ENCODE data around the gene MVB12B.
A peak's percentile ranks its signal among the peaks of the same experiment; 100 is the strongest.

The MVB12B gene

GRCh38 chr9:126411225-126411947 is 84.8 kb downstream of the MVB12B start:
- DNase-seq, result no peak

- peak; percentile 69 for DNase-seq
These were observed 85.3 kb downstream of the MVB12B start for GRCh38 chr9:126411948-126412284.

- DNase-seq, result no peak
These were observed 86.3 kb downstream of the MVB12B start for GRCh38 chr9:126412905-126413304.

- no peak for DNase-seq
These were observed 86.9 kb downstream of the MVB12B start for GRCh38 chr9:126413391-126414068.

- DNase-seq, result no peak
These were observed 89.2 kb downstream of the MVB12B start for GRCh38 chr9:126415741-126416370.

GRCh38 chr9:126417043-126417442 is 90.4 kb downstream of the MVB12B start:
- DNase-seq, result peak; percentile 42

DNA sequence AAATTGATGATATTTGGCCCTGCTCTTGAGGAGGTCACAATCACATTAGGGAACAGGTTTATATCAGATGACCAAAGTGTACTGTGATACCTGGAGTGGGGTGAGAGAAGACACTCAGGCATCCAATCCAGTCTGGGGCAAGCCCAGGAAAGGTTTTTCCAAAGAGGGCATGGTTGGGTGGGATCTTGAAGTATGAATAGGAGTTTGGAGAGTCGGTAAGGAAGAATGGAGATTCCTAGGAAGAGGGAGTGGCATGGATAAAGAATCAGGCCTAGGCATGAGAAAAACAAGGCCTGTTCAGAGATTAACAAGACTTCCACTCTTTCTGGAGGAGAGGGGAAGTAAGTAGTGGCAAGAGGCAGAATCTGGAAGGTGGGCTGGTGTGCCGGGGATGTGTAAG is 91.1 kb downstream of the MVB12B start:
- DNase-seq, result no peak

DNA sequence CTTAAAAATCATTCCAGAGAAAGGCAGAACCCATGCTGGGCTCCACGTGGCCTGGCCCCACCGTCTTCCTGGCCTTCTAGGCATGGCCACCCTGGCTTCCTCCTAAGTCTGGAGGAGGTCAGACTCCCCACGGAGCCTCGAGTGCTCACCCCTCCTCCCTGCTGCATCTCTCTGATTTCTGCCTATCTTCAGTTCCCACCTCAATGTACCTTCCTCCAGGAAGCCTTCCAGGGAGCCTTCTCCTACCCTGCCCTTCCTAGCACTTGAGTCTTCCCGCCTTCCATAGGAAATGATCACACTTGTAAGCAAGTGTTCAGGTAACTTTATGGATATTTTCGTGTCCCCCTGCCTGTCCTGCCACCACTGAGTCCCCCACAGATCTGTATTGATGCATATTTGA is 92.0 kb downstream of the MVB12B start:
- no peak for DNase-seq

DNA sequence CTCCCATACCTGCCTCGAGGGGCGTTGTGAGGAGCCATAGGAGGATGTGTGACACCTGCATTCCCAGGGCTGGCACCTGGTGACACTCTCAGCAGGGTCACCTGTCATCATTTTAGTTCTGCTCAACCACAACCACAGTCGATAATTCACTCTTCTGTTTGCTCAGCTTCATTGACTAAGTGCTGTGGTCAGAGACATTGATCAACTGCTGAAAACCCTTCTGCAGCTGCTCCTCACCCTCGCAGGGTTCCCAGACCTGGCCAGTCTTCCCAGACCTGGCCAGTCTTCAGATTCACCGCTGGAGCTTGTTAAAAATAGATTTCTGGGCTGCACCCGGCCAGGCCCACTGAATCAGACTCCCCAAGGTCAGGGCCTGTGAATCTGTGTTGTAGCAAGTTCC is 92.8 kb downstream of the MVB12B start:
- no peak for DNase-seq

- no peak for DNase-seq
These were observed 93.5 kb downstream of the MVB12B start for GRCh38 chr9:126420135-126420534.

GRCh38 chr9:126420643-126421564 is 94.3 kb downstream of the MVB12B start:
- peak; percentile 16 for DNase-seq

GRCh38 chr9:126421567-126422428 is 95.2 kb downstream of the MVB12B start:
- DNase-seq, result no peak

GRCh38 chr9:126423142-126423915 is 96.7 kb downstream of the MVB12B start:
- no peak for DNase-seq

DNA sequence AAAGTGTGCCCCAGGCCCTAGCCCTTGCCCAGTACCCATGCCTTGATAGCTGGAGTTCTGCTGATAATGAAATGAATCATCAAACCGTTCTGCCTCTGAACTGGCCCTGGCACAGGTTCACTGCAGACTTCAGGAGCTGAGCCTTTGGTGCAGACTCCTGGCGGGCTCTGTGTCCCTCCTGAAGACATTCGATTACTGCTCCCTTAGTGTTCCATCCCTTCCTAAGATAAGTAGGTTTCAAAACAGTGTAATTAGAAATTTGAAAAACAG is 97.2 kb downstream of the MVB12B start:
- DNase-seq, result no peak

DNA sequence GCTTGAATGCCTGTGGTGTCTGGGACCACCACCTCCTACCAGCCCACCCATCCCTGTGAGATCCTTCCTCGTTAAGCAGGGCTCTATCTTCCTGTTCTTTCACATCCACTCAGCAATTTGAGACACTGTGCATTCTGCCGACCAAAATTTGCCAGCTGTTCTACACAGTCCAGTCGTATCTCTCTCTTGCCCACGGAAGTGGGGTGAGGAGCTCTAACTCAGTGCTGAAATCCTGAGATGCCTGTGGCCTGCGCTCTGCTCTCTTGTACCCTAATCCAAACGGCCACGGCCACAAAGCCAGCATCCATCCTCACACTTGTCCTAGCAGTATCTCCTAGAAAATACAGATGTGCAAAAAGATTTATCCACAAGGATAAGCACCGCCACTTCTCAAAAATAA is 97.9 kb downstream of the MVB12B start:
- no peak for DNase-seq

DNA sequence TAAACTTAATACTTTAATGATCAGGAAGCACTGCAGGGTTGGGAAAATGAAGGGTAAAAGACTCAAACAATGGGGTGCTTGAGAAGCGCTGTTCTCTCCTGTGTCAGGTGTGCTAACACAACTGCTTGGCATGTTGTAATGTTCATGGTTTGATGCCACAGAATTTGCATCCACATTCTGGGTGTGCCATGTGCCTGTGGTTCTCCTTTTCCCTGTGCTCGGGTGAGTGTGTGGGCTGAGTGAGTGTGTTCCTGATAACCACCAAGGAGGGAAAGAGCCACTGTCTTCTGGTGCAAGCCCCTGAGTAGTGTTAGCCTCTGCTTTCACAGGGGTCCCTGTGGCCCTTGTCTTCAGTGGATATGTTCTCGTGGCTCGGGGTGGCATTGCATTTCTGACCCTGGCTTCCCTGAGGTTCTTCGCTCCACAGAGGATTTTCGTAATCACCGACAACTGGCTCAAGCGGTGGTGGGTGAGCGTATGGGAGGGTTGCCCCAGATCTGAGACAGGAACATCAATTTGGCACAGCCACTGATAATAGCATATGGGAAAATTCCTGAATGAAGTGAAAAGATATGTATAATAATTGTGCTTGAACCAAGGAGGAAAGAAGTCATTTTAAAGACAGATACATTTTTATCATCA is 102.0 kb downstream of the MVB12B start:
- no peak for DNase-seq

DNA sequence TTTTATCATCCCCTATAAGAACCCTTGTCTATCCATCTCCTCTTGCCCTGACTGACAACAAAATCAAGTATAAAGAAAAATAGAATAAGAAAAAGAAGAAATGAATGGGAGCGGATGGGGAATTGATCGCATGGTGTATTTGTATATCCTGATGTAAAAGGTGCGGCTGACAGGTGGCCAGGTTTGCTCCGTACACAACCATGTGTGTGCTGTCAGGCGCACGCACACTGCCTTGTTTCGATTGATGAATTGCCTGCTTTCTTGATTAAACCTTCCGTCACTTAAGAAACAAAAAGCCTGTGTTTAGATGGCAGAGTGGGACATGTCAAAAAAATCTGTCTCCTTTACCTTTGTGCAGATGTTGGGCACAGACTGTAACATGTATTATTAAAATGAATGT is 102.6 kb downstream of the MVB12B start:
- peak; percentile 82 for DNase-seq

- no peak for DNase-seq
These were observed 103.5 kb downstream of the MVB12B start for GRCh38 chr9:126430124-126430523.

DNA sequence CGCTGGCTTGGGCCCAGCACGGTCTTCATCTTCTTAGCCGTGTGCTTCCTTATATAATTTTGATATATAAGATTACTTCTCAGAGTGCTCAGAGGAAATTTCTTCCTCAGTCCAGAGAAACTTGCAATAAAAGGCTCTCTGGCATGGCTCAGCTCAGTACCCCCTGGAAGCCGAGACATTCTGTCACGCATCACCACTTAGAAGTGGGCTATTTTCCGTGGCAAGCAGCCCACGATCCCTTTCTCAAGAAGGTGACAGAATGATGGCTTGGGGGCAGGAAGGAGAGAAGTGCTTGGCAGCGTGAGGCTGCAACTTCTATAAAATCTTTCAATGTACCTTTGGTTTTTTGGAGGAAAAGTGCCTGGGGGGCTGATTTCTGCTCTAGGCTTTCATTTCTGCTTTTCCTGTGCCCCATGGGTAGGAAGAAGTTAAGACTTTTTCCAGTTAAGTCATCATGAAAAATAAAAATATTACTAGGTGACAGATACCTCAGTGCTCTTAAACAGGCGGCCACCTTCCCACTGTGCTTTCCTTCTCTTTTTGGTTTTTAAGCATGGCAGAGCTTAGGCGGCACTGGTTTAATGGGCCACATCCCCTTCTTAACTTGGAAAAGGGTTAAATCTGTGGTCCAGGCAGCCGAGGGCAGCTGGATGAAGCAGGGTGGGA is 104.6 kb downstream of the MVB12B start:
- DNase-seq, result no peak

GRCh38 chr9:126432659-126433058 is 106.0 kb downstream of the MVB12B start:
- no peak for DNase-seq

GRCh38 chr9:126435105-126435504 is 108.5 kb downstream of the MVB12B start:
- no peak for DNase-seq

All from NCI-H2171 treated with DMSO at 0.1 percent for 48 hours (cell line).